Suprapubic skin (tissue), 4 donors: ENCODE measurements around the gene USP48.

Experiments used
- CTCF ChIP-seq, 2 donors: fragments of 200-600 bp in 1 of 2; fragments of 450-650 bp in 1 of 2; sonication (generic) in 1 of 2; IDR thresholded peaks; one replicate each; pipeline ENCODE4 v1.5.1; 2016 to 2019; ENCODE audit warnings: antibody characterized with exemption in 2 of 2, mild to moderate bottlenecking in 1 of 2, moderate library complexity in 1 of 2
- EP300 ChIP-seq: sonication (generic); formaldehyde crosslinking; IDR thresholded peaks from one replicate; pipeline ENCODE4 v1.6.1; 2017; ENCODE audit warnings: antibody characterized with exemption
- POLR2A ChIP-seq, 2 donors: fragments of 450-650 bp; IDR thresholded peaks; one replicate each; pipeline ENCODE4 v1.6.1; 2017; ENCODE audit warnings: antibody characterized with exemption in 2 of 2, mild to moderate bottlenecking in 2 of 2, moderate library complexity in 2 of 2
- POLR2AphosphoS5 ChIP-seq, 3 donors: sonication (generic); formaldehyde crosslinking; IDR thresholded peaks; one replicate each; pipeline ENCODE4 v1.6.1; 2017; ENCODE audit warnings: antibody characterized with exemption in 3 of 3

- TF ChIP-seq CTCF (IDR thresholded peaks at IDR 0.05), result no peak
- no peak for TF ChIP-seq POLR2A (IDR thresholded peaks at IDR 0.05)
- no peak for TF ChIP-seq POLR2AphosphoS5 (IDR thresholded peaks at IDR 0.05)
- no peak for TF ChIP-seq EP300
Measured at GRCh38 chr1:21653744-21654100, 129.2 kb downstream of the USP48 start.
